ENCODE measurements around the gene MRPS15. TPM values are rescaled to one million over a fixed set of nuclear protein-coding genes. Genes with fewer than 3 reads are reported as not detected.

Gene MRPS15
- total RNA-seq, 1 experiment from 2014 or later: 213 TPM

GRCh38 chr1:36464605-36465393, 615 bp upstream of the MRPS15 start:
- BruUV-seq (replicated peaks): TSS peak; percentile 97
- Histone ChIP-seq H3F3A (ENCODE audit: low read length, unreplicated experiment) (no peaks in the 10 kb centered on the region), H3K4me2 (ENCODE audit: low read length) (peak overlapping the region; percentile 98), H3K9ac (ENCODE audit: low read length) (peak overlapping the region; percentile 95), H3K4me3 (ENCODE audit: low read length) (peak overlapping the region; percentile 99), H3K79me2 (ENCODE audit: low read length) (peaks cover 19% of the 10 kb centered on the region), H4K20me1 (ENCODE audit: low read length) (no peaks in the 10 kb centered on the region), H3K9me2 (replicated peaks; ENCODE audit: low read length) (no peaks in the 10 kb centered on the region), H3K27me3 (ENCODE audit: low read length) (no peaks in the 10 kb centered on the region), H3K4me1 (ENCODE audit: insufficient read depth, low read length) (peaks cover 12% of the 10 kb centered on the region), H3K36me3 (ENCODE audit: low read depth, low read length) (peaks cover 23% of the 10 kb centered on the region; the same call in 1 of the 2 replicates), H3K27ac (ENCODE audit: low read length) (peak overlapping the region; percentile 75), H2AFZ (ENCODE audit: low read length) (peak overlapping the region; percentile 92), H3K9me3 (ENCODE audit: low read length) (no peaks in the 10 kb centered on the region)
- CTCF ChIA-PET: no interaction called here
- POLR2A ChIA-PET (ENCODE audit: unreplicated experiment): interaction anchor here (0.5 to 0.7 kb wide), 3 partner anchors 13 to 173 kb away, joined by 3 read pairs; no protein-coding TSS in a partner anchor
- DNase-seq (no peak), ATAC-seq (peak; percentile 25)
- intact Hi-C loops (cut with micrococcal nuclease): loop anchor here (1.0 kb wide), 1 partner anchor 67 kb away; the partner anchor contains the start of gene LSM10
- TF ChIP-seq CTCF (conservative IDR thresholded peaks at IDR 0.05; ENCODE audit: low read depth, low read length) (no peak), EZH2 (IDR thresholded peaks at IDR 0.05; ENCODE audit: low read length, unreplicated experiment) (no peak), EZH2phosphoT487 (IDR thresholded peaks at IDR 0.05; ENCODE audit: borderline replicate concordance, low read length) (no peak)

DNA sequence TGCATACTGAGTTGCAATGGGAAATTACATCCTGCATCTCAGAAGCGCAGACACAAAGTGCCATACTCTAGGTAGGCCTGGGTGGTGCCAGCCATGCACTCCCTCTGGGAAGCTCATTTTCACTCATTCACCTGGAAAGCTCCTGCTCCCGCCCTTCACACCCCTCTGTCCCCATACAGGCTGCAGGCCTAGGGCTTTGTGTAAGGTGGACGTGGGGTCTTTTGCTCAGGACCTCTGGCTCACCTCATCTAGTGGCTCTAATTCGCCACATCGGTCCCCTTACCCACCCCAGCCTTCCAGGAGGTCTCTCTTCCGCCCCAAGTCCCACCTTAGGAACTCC, 751 bp downstream of the MRPS15 start:
- Histone ChIP-seq H3K9ac (ENCODE audit: low read length) (peak overlapping the region; percentile 95), H3K4me2 (ENCODE audit: low read length) (peak overlapping the region; percentile 98), H3K27me3 (ENCODE audit: low read length) (no peaks in the 10 kb centered on the region), H3K9me3 (ENCODE audit: low read length) (no peaks in the 10 kb centered on the region), H3K36me3 (ENCODE audit: low read depth, low read length) (peaks cover 29% of the 10 kb centered on the region; the same call in 1 of the 2 replicates), H4K20me1 (ENCODE audit: low read length) (no peaks in the 10 kb centered on the region), H3F3A (ENCODE audit: low read length, unreplicated experiment) (no peaks in the 10 kb centered on the region), H3K79me2 (ENCODE audit: low read length) (peaks cover 19% of the 10 kb centered on the region), H3K9me2 (replicated peaks; ENCODE audit: low read length) (no peaks in the 10 kb centered on the region), H2AFZ (ENCODE audit: low read length) (peak overlapping the region; percentile 92), H3K4me1 (ENCODE audit: insufficient read depth, low read length) (peaks cover 12% of the 10 kb centered on the region), H3K4me3 (ENCODE audit: low read length) (peak overlapping the region; percentile 99), H3K27ac (ENCODE audit: low read length) (peak overlapping the region; percentile 75)
- DNase-seq (no peak), ATAC-seq (peak; percentile 15; the same call in 1 of the 2 replicates)
- ChIA-PET CTCF (no interaction called here), POLR2A (ENCODE audit: unreplicated experiment) (no interaction called here)
- intact Hi-C loops (cut with micrococcal nuclease): no loop called here
- no TSS peak for BruUV-seq (replicated peaks)
- TF ChIP-seq EZH2phosphoT487 (IDR thresholded peaks at IDR 0.05; ENCODE audit: borderline replicate concordance, low read length) (no peak), EZH2 (IDR thresholded peaks at IDR 0.05; ENCODE audit: low read length, unreplicated experiment) (no peak), CTCF (conservative IDR thresholded peaks at IDR 0.05; ENCODE audit: low read depth, low read length) (no peak)

DNA sequence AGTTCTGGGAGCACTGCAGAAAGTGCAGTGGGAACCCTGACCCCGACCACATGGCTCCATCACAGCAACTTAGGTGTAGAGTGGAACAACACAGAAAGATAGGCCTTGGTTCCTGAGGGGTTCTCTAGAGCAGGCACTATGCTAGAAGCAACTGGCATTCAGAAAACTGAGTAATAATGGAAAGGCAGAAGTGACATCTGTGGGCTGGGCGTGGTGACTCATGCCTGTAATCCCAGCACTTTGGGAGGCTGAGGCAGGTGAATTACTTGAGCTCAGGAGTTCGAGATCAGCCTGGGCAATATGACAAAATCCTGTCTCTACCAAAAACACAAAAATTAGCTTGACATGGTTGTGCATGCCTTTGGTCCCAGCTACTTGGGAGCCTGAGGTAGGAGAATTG, 5.3 kb downstream of the MRPS15 start:
- Histone ChIP-seq H3K4me1 (ENCODE audit: insufficient read depth, low read length) (no peaks in the 10 kb centered on the region), H3K27me3 (ENCODE audit: low read length) (no peaks in the 10 kb centered on the region), H3K4me2 (ENCODE audit: low read length) (no peak overlapping the region), H3K9me3 (ENCODE audit: low read length) (no peaks in the 10 kb centered on the region), H3F3A (ENCODE audit: low read length, unreplicated experiment) (no peaks in the 10 kb centered on the region), H2AFZ (ENCODE audit: low read length) (no peak overlapping the region), H3K9ac (ENCODE audit: low read length) (no peak overlapping the region), H3K27ac (ENCODE audit: low read length) (no peak overlapping the region), H3K36me3 (ENCODE audit: low read depth, low read length) (peaks cover 61% of the 10 kb centered on the region), H3K79me2 (ENCODE audit: low read length) (peaks cover 17% of the 10 kb centered on the region), H3K9me2 (replicated peaks; ENCODE audit: low read length) (no peaks in the 10 kb centered on the region), H4K20me1 (ENCODE audit: low read length) (no peaks in the 10 kb centered on the region), H3K4me3 (ENCODE audit: low read length) (no peak overlapping the region)
- ChIA-PET POLR2A (ENCODE audit: unreplicated experiment) (no interaction called here), CTCF (no interaction called here)
- no peak for TF ChIP-seq EZH2 (IDR thresholded peaks at IDR 0.05; ENCODE audit: low read length, unreplicated experiment)
- no peak for TF ChIP-seq EZH2phosphoT487 (IDR thresholded peaks at IDR 0.05; ENCODE audit: borderline replicate concordance, low read length)
- TF ChIP-seq CTCF (conservative IDR thresholded peaks at IDR 0.05; ENCODE audit: low read depth, low read length): no peak
- ATAC-seq (peak; percentile 40; the same call in 1 of the 2 replicates), DNase-seq (no peak)
- no TSS peak for BruUV-seq (replicated peaks)
- intact Hi-C loops (cut with micrococcal nuclease): no loop called here
